Measurements from ENCODE around the gene SLC38A3. TPM values are rescaled to one million over a fixed set of nuclear protein-coding genes. Genes with fewer than 3 reads are reported as not detected.

The SLC38A3 gene
- polyA plus RNA-seq, 1 experiment, result 0.06 TPM

GRCh38 chr3:50239649-50240048 is 34.6 kb downstream of the SLC38A3 start:
- CTCF ChIA-PET, result interaction anchor here (0.9 kb wide), 1 partner anchor 13 kb away, joined by 6 read pairs; no protein-coding TSS in a partner anchor
- H3K27me3 ChIP-seq (ENCODE audit: control insufficient read depth, insufficient read depth, low read length), result no peaks in the 10 kb centered on the region

GRCh38 chr3:50241163-50241562 is 36.1 kb downstream of the SLC38A3 start:
- no peaks in the 10 kb centered on the region; the same call in 1 of the 2 replicates for H3K9me3 ChIP-seq (ENCODE audit: control insufficient read depth, insufficient read depth, low read length)
- DNase-seq (ENCODE audit: low read depth, low spot score), result no peak
- no peaks in the 10 kb centered on the region for H3K27me3 ChIP-seq (ENCODE audit: control insufficient read depth, insufficient read depth, low read length)
- H3K4me3 ChIP-seq (ENCODE audit: low read depth, low read length), result no peak overlapping the region
- no peak for TF ChIP-seq CTCF (IDR thresholded peaks at IDR 0.05; ENCODE audit: low read depth, low read length)
- ChIA-PET CTCF (interaction anchor here (1.0 to 2.0 kb wide), 3 partner anchors 14 to 19 kb away, joined by 4 to 7 read pairs (median 6); no protein-coding TSS in a partner anchor), POLR2A (no interaction called here)
- peak overlapping the region; percentile 21 for H3K27ac ChIP-seq (ENCODE audit: low read depth, low read length)

More at GRCh38 chr3:50239649-50240048, 34.6 kb downstream of the SLC38A3 start:
- POLR2A ChIA-PET, result interaction anchor here (0.6 kb wide), 1 partner anchor 28 kb away, joined by 3 read pairs; no protein-coding TSS in a partner anchor
- Histone ChIP-seq H3K4me3 (ENCODE audit: low read depth, low read length) (no peak overlapping the region), H3K9me3 (ENCODE audit: control insufficient read depth, insufficient read depth, low read length) (no peaks in the 10 kb centered on the region), H3K27ac (ENCODE audit: low read depth, low read length) (no peak overlapping the region)
- no peak for DNase-seq (ENCODE audit: low read depth, low spot score)
- no peak for TF ChIP-seq CTCF (IDR thresholded peaks at IDR 0.05; ENCODE audit: low read depth, low read length)

- POLR2A ChIA-PET, result no interaction called here
- no peak for TF ChIP-seq CTCF (IDR thresholded peaks at IDR 0.05; ENCODE audit: low read depth, low read length)
- Histone ChIP-seq H3K9me3 (ENCODE audit: control insufficient read depth, insufficient read depth, low read length) (no peaks in the 10 kb centered on the region; the same call in 1 of the 2 replicates), H3K27ac (ENCODE audit: low read depth, low read length) (peak overlapping the region; percentile 11), H3K27me3 (ENCODE audit: control insufficient read depth, insufficient read depth, low read length) (no peaks in the 10 kb centered on the region), H3K4me3 (ENCODE audit: low read depth, low read length) (no peak overlapping the region)
- no peak for DNase-seq (ENCODE audit: low read depth, low spot score)
- CTCF ChIA-PET, result interaction anchor here (1.1 to 2.0 kb wide), 2 partner anchors 15 to 18 kb away, joined by 6 to 7 read pairs; no protein-coding TSS in a partner anchor
Measured at GRCh38 chr3:50241713-50242380, 36.8 kb downstream of the SLC38A3 start.

GRCh38 chr3:50242381-50242770 is 37.3 kb downstream of the SLC38A3 start:
- no peaks in the 10 kb centered on the region for H3K27me3 ChIP-seq (ENCODE audit: control insufficient read depth, insufficient read depth, low read length)
- no peak overlapping the region for H3K4me3 ChIP-seq (ENCODE audit: low read depth, low read length)
- CTCF ChIA-PET, result interaction anchor here (2.0 kb wide), 1 partner anchor 17 kb away, joined by 6 read pairs; no protein-coding TSS in a partner anchor
- POLR2A ChIA-PET, result no interaction called here
- no peak for TF ChIP-seq CTCF (IDR thresholded peaks at IDR 0.05; ENCODE audit: low read depth, low read length)
- H3K27ac ChIP-seq (ENCODE audit: low read depth, low read length), result peak overlapping the region; percentile 65
- no peaks in the 10 kb centered on the region; the same call in 1 of the 2 replicates for H3K9me3 ChIP-seq (ENCODE audit: control insufficient read depth, insufficient read depth, low read length)
- no peak for DNase-seq (ENCODE audit: low read depth, low spot score)
